RWPE2 (cell line): ENCODE data around the gene PPIAL4G.
"Not testable (repeated sequence)": the region's sequence is repeated elsewhere in the genome, so short reads cannot be mapped to it uniquely, and the experiment has no call there.

Source experiments
- ATAC-seq: fragments of 200-7000 bp; cut with Tn5 transposase; 3 replicates; pipeline ENCODE4 v1.9.1; 2021; ENCODE audit warnings: low read depth
- DNase-seq: peaks from one replicate; pipeline ENCODE4 v3.0.0-alpha.2; 2020; ENCODE audit warnings: low spot score
- H3K27ac ChIP-seq: fragments of 450-650 bp; 2 replicates; pipeline ENCODE4 v1.5.1; 2017; ENCODE audit warnings: mild to moderate bottlenecking; ENCODE audit not compliant: poor library complexity, severe bottlenecking
- H3K27me3 ChIP-seq: fragments of 250-450 bp; sonication (Bioruptor Pico); 2 replicates; pipeline ENCODE4 v1.5.1; 2021; ENCODE audit warnings: mild to moderate bottlenecking, moderate library complexity; ENCODE audit not compliant: insufficient read depth, poor library complexity, severe bottlenecking
- H3K36me3 ChIP-seq: fragments of 250-450 bp; sonication (Bioruptor Pico); 2 replicates; pipeline ENCODE4 v1.5.1; 2020; ENCODE audit warnings: low read depth, mild to moderate bottlenecking, moderate library complexity
- H3K4me1 ChIP-seq: fragments of 250-450 bp; sonication (Bioruptor Pico); 2 replicates; pipeline ENCODE4 v1.5.1; 2021; ENCODE audit warnings: mild to moderate bottlenecking, moderate library complexity; ENCODE audit not compliant: insufficient read depth, poor library complexity, severe bottlenecking
- H3K4me3 ChIP-seq: fragments of 250-450 bp; sonication (Bioruptor Pico); 2 replicates; pipeline ENCODE4 v1.5.1; 2021; ENCODE audit warnings: mild to moderate bottlenecking, moderate library complexity; ENCODE audit not compliant: severe bottlenecking
- H3K9me3 ChIP-seq: fragments of 250-450 bp; sonication (Bioruptor Pico); 2 replicates; pipeline ENCODE4 v1.5.1; 2021; ENCODE audit warnings: mild to moderate bottlenecking, moderate library complexity; ENCODE audit not compliant: severe bottlenecking

PPIAL4G gene

GRCh38 chr1:148483029-148483428 is at the start of gene PPIAL4G:
Gene PPIAL4G, minus strand, starts transcription at chr1:148483302. Its CDS starts 50 bp downstream, at chr1:148483252.
- not testable (repeated sequence) for H3K36me3 ChIP-seq, H3K27me3 ChIP-seq, H3K4me1 ChIP-seq, H3K27ac ChIP-seq, H3K9me3 ChIP-seq, DNase-seq, ATAC-seq, H3K4me3 ChIP-seq

DNA sequence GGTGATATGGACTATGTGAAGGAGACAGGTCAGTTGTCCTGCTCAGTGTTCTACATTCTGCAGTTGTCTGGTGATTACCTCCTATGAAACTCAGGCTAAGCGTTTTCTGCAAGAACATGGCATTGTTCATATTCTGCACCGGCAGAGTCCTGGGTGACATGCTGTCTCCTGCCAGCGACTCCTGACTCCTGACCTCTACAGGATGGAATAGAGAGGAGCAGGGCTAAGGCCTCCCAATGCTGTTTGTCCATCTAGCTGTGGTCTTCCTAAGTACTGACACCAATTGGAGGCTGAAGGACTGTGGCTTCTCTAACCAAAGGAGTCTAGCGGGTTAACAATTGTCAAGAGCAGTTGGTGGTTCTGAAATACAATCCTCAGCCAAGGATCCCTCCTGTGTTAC is 49.1 kb upstream of the PPIAL4G start:
- not testable (repeated sequence) for DNase-seq, H3K27me3 ChIP-seq, H3K4me3 ChIP-seq, H3K4me1 ChIP-seq, ATAC-seq, H3K36me3 ChIP-seq, H3K27ac ChIP-seq, H3K9me3 ChIP-seq

DNA sequence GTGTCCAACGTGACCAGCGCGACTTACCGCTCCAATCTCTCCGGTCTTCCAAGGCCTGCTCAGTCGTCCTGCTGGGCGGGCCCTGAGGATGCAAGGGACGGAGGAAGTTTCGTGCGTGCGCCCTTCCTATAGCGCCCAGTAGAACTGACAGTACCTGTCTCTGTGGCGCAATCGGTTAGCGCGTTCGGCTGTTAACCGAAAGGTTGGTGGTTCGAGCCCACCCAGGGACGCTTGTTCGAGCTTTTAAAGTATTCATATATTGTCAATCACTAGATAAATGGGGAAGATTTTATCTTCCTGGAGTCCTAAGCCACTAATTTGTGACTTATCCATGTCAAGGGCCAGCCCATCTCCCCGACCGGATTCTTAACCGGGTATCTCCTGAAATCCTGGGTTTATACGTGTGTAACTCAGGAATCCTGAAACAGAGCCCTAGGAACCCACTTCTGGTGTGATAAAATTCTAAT is 46.0 kb upstream of the PPIAL4G start:
- peak; percentile 54 for DNase-seq
- peak; percentile 35; the same call in 1 of the 3 replicates for ATAC-seq
- H3K4me1 ChIP-seq, H3K27me3 ChIP-seq, H3K36me3 ChIP-seq, H3K9me3 ChIP-seq: not testable (repeated sequence)
- H3K27ac ChIP-seq = peak overlapping the region; percentile 26
- peak overlapping the region; percentile 30 for H3K4me3 ChIP-seq

DNA sequence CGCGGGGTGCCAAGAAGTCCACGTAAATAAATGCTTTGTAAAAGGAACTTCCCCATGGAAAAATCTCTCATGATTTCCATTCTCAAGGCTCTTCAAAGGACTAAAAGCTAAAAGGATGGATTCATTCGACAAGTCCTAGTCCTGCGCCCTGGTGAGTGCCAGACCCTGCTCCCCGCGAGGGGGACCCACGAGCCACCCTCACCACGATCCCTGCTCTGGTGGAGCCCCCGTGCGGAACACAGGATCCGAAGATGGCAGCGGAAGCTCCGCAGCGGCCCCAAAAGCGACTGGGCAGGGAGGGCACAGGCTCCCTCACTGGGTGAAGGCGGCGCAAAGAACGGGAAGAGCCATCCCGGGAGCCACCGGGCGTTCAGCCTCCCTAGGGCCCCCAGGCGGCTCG is 45.5 kb upstream of the PPIAL4G start:
- H3K4me1 ChIP-seq, H3K27me3 ChIP-seq, H3K9me3 ChIP-seq, DNase-seq, H3K36me3 ChIP-seq, ATAC-seq: not testable (repeated sequence)
- Histone ChIP-seq H3K27ac (peak overlapping the region; percentile 26), H3K4me3 (peak overlapping the region; percentile 30)

DNA sequence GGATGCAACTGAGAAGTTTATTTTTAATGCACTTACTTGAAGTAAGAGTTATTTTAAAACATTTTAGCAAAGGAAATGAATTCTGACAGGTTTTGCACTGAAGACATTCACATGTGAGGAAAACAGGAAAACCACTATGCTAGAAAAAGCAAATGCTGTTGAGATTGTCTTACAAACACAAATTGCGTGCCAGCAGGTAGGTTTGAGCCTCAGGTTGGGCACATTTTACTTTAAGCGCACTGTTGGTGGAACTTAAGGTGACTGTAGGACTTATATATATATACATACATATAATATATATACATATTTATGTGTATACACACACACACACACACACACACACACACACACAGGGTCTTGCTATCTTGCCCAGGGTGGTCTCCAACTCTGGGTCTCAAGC is 43.5 kb upstream of the PPIAL4G start:
- not testable (repeated sequence) for ATAC-seq

DNA sequence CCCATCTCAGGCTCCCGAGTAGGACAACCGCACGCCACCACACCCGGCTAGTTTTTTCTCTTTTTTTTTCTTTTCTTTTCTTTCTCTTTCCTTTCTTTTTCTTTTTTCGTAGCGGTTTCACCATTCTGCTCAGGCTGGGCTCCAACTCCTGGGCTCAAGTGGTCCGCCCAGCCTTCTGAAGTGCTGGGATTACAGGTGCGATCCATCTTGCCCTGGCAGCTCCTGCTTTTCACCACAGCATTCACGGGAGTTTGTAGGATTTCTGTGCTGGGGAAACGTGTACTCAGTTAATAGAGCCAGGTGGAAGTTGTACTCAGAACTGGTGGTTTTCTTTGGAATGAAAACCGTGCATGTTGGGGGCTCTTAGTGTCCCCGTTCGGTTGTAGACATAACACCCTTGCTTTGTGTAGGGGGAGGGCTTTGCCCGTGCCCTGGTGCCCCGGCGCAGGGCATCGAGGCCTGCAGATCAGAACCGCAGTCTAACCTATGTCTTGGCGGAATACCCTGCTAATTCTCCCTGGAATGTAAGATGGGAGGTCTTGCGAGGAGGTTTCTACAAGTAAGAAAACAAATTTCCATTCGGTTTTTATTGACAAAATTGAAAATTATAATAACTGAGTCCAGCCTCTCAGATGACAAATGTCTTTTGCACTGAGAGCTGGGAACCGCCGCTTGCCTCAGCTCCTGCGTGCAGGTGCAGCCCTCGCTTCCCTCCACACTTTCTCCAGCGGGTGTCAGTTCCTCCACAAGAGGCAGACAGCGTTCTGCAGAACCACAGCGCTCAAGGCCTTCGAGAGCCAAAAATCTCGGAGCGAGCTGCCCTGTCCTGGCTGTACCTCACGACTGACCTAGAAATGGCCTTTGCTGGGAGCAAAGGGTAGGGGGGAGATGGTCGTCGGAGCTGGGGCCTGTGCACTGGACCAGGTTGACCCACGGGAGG is 40.4 kb upstream of the PPIAL4G start:
- not testable (repeated sequence) for H3K9me3 ChIP-seq, H3K27me3 ChIP-seq, H3K36me3 ChIP-seq, DNase-seq, H3K4me1 ChIP-seq, ATAC-seq
- Histone ChIP-seq H3K4me3 (peak overlapping the region; percentile 26), H3K27ac (peak overlapping the region; percentile 41)

More for the DNA sequence above, 43.5 kb upstream of the PPIAL4G start:
- H3K27ac ChIP-seq, H3K27me3 ChIP-seq, DNase-seq, H3K9me3 ChIP-seq, H3K36me3 ChIP-seq, H3K4me3 ChIP-seq, H3K4me1 ChIP-seq: not testable (repeated sequence)

DNA sequence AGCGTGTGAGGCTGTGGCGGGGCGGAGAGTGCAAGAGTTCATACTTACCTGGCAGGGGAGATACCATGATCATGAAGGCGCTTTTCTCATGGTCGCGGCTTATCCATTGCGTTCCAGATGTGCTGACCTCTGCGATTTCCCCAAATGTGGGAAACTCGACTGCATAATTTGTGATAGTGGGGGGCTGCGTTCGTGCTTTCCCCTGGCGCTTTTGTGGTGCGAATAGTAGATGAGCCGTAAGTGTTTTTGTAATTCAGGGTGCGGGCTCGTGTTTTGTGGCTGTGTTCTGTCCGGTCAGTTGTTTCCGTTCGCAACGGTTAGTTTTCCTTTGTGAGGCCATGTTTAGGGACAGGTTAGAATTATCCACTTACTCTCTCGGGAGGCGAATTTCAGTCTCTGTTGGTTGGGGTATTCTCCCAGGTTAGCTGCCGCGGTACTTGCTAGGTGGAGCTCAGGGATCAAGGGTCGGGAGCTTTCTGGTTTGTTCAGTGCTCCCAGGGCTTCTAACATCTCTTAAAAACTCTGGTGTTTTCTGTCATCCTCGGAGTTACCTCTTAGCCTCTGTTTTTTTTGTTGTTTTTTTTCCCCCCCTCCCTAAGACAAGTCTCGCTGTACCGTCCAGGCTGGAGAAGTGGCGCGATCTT is 39.6 kb upstream of the PPIAL4G start:
- peak overlapping the region; percentile 41 for H3K27ac ChIP-seq
- not testable (repeated sequence) for H3K27me3 ChIP-seq, H3K9me3 ChIP-seq, H3K4me1 ChIP-seq, H3K36me3 ChIP-seq
- DNase-seq = peak; percentile 90
- peak; percentile 89 for ATAC-seq
- H3K4me3 ChIP-seq = peak overlapping the region; percentile 26

- ATAC-seq (peak; percentile 58), DNase-seq (peak; percentile 89)
- H3K9me3 ChIP-seq, H3K36me3 ChIP-seq, H3K27me3 ChIP-seq, H3K4me1 ChIP-seq: not testable (repeated sequence)
- Histone ChIP-seq H3K4me3 (peak overlapping the region; percentile 13), H3K27ac (peak overlapping the region; percentile 23)
Observed at GRCh38 chr1:148522072-148522471, 39.0 kb upstream of the PPIAL4G start.

DNA sequence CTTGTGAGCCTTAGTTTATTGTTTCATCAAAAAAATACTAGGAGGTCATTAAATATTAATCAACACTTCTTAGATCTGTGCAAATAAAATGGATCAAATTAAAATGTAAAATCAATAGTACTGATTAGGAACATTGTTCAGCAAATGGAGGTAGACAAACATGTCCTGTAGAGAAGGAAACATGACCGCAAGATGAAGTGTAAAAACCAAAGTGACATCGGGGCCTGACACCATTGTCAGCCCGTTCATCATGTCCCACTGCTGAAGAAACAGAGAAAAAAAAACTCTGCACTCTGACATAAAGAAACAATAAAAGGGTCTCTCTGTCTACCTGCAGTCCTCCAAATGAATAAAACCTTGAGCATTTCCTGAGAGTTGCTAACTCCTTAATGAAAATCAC is 31.2 kb upstream of the PPIAL4G start:
- DNase-seq, H3K9me3 ChIP-seq, H3K4me1 ChIP-seq, H3K27me3 ChIP-seq, H3K27ac ChIP-seq, ATAC-seq, H3K36me3 ChIP-seq, H3K4me3 ChIP-seq: not testable (repeated sequence)

- H3K27me3 ChIP-seq, DNase-seq, H3K4me3 ChIP-seq, H3K36me3 ChIP-seq, H3K27ac ChIP-seq, H3K4me1 ChIP-seq, H3K9me3 ChIP-seq: not testable (repeated sequence)
- peak; percentile 88 for ATAC-seq
Observed at GRCh38 chr1:148512571-148513184, 29.6 kb upstream of the PPIAL4G start.

- H3K4me1 ChIP-seq, DNase-seq, ATAC-seq: not testable (repeated sequence)
Observed at GRCh38 chr1:148493933-148494332, 10.8 kb upstream of the PPIAL4G start.

More at GRCh38 chr1:148493933-148494332, 10.8 kb upstream of the PPIAL4G start:
- H3K4me3 ChIP-seq, H3K9me3 ChIP-seq, H3K36me3 ChIP-seq, H3K27me3 ChIP-seq, H3K27ac ChIP-seq: not testable (repeated sequence)
